ENCODE measurements around the gene MTO1.
"Not testable (repeated sequence)": the region's sequence is repeated elsewhere in the genome, so short reads cannot be mapped to it uniquely, and the experiment has no call there.

MTO1 gene

GRCh38 chr6:73505142-73505541 lies 43.6 kb downstream of the MTO1 start:
- Histone ChIP-seq H2AFZ (ENCODE audit: low read length, unreplicated experiment) (no peak overlapping the region), H3K27ac (ENCODE audit: low read depth, low read length) (no peak overlapping the region), H3K4me3 (ENCODE audit: low read depth, low read length) (no peak overlapping the region), H3K36me3 (ENCODE audit: insufficient read depth, low read length) (peaks cover 12% of the 10 kb centered on the region), H3K27me3 (ENCODE audit: insufficient read depth, low read length) (no peaks in the 10 kb centered on the region), H3K79me2 (ENCODE audit: control insufficient read depth, insufficient read depth, low read length, unreplicated experiment) (no peaks in the 10 kb centered on the region), H3K4me1 (ENCODE audit: control insufficient read depth, insufficient read depth, low read length, unreplicated experiment) (no peaks in the 10 kb centered on the region)

DNA sequence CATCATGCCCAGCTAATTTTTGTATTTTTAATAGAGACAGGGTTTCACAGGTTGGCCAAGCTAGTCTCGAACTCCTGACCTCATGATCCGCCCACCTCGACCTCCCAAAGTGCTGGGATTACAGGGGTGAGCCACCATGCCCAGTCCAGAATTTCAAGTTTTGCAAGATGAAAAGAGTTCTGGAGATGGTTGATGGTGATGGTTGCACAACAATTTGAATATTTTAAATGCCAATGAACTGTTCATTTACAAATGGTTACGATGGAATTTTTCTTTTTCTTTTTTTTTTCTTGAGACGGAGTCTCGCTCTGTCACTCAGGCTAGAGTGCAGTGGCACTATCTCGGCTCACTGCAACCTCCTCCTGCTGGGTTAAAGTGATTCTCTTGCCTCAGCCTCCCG lies 44.2 kb downstream of the MTO1 start:
- not testable (repeated sequence) for H2AFZ ChIP-seq (ENCODE audit: low read length, unreplicated experiment); H3K79me2 ChIP-seq (ENCODE audit: control insufficient read depth, insufficient read depth, low read length, unreplicated experiment); H3K27ac ChIP-seq (ENCODE audit: low read depth, low read length); H3K36me3 ChIP-seq (ENCODE audit: insufficient read depth, low read length); H3K4me1 ChIP-seq (ENCODE audit: control insufficient read depth, insufficient read depth, low read length, unreplicated experiment); H3K27me3 ChIP-seq (ENCODE audit: insufficient read depth, low read length); H3K4me3 ChIP-seq (ENCODE audit: low read depth, low read length)

- H3K79me2 ChIP-seq (ENCODE audit: control insufficient read depth, insufficient read depth, low read length, unreplicated experiment), result no peaks in the 10 kb centered on the region
- no peaks in the 10 kb centered on the region for H3K4me1 ChIP-seq (ENCODE audit: control insufficient read depth, insufficient read depth, low read length, unreplicated experiment)
- H3K27me3 ChIP-seq (ENCODE audit: insufficient read depth, low read length), result no peaks in the 10 kb centered on the region
- no peak overlapping the region for H2AFZ ChIP-seq (ENCODE audit: low read length, unreplicated experiment)
- H3K36me3 ChIP-seq (ENCODE audit: insufficient read depth, low read length), result peaks cover 4% of the 10 kb centered on the region
- H3K27ac ChIP-seq (ENCODE audit: low read depth, low read length), result no peak overlapping the region
- no peak overlapping the region for H3K4me3 ChIP-seq (ENCODE audit: low read depth, low read length)
Measured at GRCh38 chr6:73506246-73506645, 44.7 kb downstream of the MTO1 start.

GRCh38 chr6:73508776-73509175 lies 47.2 kb downstream of the MTO1 start:
- H3K36me3 ChIP-seq (ENCODE audit: insufficient read depth, low read length), result no peaks in the 10 kb centered on the region
- no peaks in the 10 kb centered on the region for H3K79me2 ChIP-seq (ENCODE audit: control insufficient read depth, insufficient read depth, low read length, unreplicated experiment)
- no peak overlapping the region for H2AFZ ChIP-seq (ENCODE audit: low read length, unreplicated experiment)
- H3K27ac ChIP-seq (ENCODE audit: low read depth, low read length), result no peak overlapping the region
- H3K27me3 ChIP-seq (ENCODE audit: insufficient read depth, low read length), result no peaks in the 10 kb centered on the region
- H3K4me1 ChIP-seq (ENCODE audit: control insufficient read depth, insufficient read depth, low read length, unreplicated experiment), result no peaks in the 10 kb centered on the region
- H3K4me3 ChIP-seq (ENCODE audit: low read depth, low read length), result no peak overlapping the region

DNA sequence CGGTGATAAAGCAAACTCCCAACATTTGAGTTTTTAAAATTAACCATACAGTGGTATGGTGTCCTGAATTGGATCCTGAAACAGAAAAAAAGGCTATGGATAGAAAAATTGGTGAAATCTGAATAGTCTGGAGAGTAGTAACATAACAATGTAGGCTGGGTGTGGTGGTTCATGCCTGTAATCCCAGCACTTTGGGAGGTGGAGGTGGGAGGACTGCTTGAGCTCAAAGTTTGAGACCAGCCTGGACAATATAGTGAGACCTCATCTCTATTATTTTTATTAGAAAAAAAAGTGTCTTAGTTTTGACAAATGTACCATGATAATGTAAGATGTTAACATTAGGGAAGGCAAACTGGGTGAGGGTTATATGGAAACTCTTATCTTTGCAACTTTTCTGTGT lies 48.3 kb downstream of the MTO1 start:
- Histone ChIP-seq H2AFZ (ENCODE audit: low read length, unreplicated experiment) (no peak overlapping the region), H3K4me1 (ENCODE audit: control insufficient read depth, insufficient read depth, low read length, unreplicated experiment) (no peaks in the 10 kb centered on the region), H3K27ac (ENCODE audit: low read depth, low read length) (no peak overlapping the region), H3K27me3 (ENCODE audit: insufficient read depth, low read length) (no peaks in the 10 kb centered on the region), H3K79me2 (ENCODE audit: control insufficient read depth, insufficient read depth, low read length, unreplicated experiment) (no peaks in the 10 kb centered on the region), H3K4me3 (ENCODE audit: low read depth, low read length) (no peak overlapping the region), H3K36me3 (ENCODE audit: insufficient read depth, low read length) (peaks cover 2% of the 10 kb centered on the region; the same call in 1 of the 2 replicates)

DNA sequence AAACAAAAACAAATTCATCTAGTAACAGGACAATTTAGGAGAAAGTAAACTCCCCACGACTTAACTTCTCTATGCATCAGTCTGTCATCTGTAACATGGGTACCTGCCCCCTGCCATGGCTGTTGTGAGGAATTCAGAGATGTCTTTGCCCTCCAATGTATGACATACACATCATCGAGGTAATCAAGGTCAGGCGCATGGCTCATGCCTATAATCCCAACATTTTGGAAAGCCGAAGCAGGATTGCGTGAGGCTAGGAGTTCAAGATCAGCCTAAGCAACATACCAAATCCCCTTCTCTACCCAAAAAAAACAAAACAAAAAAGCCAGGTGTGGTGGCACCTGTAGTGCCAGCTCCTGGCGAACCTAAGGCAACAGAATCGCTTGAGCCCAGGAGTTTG lies 50.3 kb downstream of the MTO1 start:
- Histone ChIP-seq H3K27me3 (ENCODE audit: insufficient read depth, low read length) (no peaks in the 10 kb centered on the region), H3K4me1 (ENCODE audit: control insufficient read depth, insufficient read depth, low read length, unreplicated experiment) (peaks cover 11% of the 10 kb centered on the region), H3K27ac (ENCODE audit: low read depth, low read length) (no peak overlapping the region), H3K36me3 (ENCODE audit: insufficient read depth, low read length) (peaks cover 19% of the 10 kb centered on the region), H3K79me2 (ENCODE audit: control insufficient read depth, insufficient read depth, low read length, unreplicated experiment) (peaks cover 6% of the 10 kb centered on the region), H2AFZ (ENCODE audit: low read length, unreplicated experiment) (no peak overlapping the region), H3K4me3 (ENCODE audit: low read depth, low read length) (no peak overlapping the region)

DNA sequence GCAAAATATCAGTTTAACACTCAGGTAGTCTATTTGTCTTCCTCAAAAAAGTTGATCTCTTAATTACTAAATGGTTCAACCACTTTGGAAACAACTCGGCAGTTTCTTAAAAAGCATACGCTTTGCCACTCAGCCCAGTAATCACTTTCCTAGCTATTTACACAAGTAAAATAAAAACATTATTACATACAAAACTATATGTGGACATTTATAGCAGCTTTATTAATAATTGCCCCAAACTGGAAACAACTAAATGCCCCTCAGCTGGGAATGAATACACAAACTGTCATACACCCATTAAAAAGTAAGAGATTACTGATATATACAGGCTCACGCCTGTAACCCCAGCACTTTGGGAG lies 51.9 kb downstream of the MTO1 start:
- 0 out of 2 replicates have a peak overlapping the region, but pooled peaks have one; percentile 2 for H3K27ac ChIP-seq (ENCODE audit: low read depth, low read length)
- H3K4me1 ChIP-seq (ENCODE audit: control insufficient read depth, insufficient read depth, low read length, unreplicated experiment), result peaks cover 16% of the 10 kb centered on the region
- H3K79me2 ChIP-seq (ENCODE audit: control insufficient read depth, insufficient read depth, low read length, unreplicated experiment), result peaks cover 21% of the 10 kb centered on the region
- peaks cover 31% of the 10 kb centered on the region for H3K36me3 ChIP-seq (ENCODE audit: insufficient read depth, low read length)
- H3K4me3 ChIP-seq (ENCODE audit: low read depth, low read length), result no peak overlapping the region
- no peak overlapping the region for H2AFZ ChIP-seq (ENCODE audit: low read length, unreplicated experiment)
- H3K27me3 ChIP-seq (ENCODE audit: insufficient read depth, low read length), result no peaks in the 10 kb centered on the region

DNA sequence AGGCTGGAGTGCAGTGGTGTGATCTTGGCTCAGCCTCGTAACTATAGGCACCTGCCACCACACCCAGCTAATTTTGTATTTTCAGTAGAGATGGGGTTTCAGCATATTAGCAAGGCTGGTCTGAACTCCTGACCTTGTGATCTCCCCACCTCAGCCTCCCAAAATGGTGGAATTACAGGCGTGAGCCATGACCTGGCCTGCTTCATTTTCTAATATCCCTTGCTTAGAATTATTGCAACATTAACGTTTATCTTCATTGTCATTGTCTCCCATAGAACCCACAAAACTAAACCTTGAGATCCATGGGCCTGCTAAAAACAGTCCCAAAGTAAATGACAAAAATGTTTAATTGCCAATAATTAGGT lies 53.2 kb downstream of the MTO1 start:
- H3K4me1 ChIP-seq (ENCODE audit: control insufficient read depth, insufficient read depth, low read length, unreplicated experiment), result peaks cover 16% of the 10 kb centered on the region
- H3K27ac ChIP-seq (ENCODE audit: low read depth, low read length), result peak overlapping the region; percentile 73
- no peaks in the 10 kb centered on the region for H3K27me3 ChIP-seq (ENCODE audit: insufficient read depth, low read length)
- H2AFZ ChIP-seq (ENCODE audit: low read length, unreplicated experiment), result no peak overlapping the region
- H3K4me3 ChIP-seq (ENCODE audit: low read depth, low read length), result 0 out of 2 replicates have a peak overlapping the region, but pooled peaks have one; percentile 73
- peaks cover 33% of the 10 kb centered on the region for H3K79me2 ChIP-seq (ENCODE audit: control insufficient read depth, insufficient read depth, low read length, unreplicated experiment)
- H3K36me3 ChIP-seq (ENCODE audit: insufficient read depth, low read length), result peaks cover 44% of the 10 kb centered on the region

DNA sequence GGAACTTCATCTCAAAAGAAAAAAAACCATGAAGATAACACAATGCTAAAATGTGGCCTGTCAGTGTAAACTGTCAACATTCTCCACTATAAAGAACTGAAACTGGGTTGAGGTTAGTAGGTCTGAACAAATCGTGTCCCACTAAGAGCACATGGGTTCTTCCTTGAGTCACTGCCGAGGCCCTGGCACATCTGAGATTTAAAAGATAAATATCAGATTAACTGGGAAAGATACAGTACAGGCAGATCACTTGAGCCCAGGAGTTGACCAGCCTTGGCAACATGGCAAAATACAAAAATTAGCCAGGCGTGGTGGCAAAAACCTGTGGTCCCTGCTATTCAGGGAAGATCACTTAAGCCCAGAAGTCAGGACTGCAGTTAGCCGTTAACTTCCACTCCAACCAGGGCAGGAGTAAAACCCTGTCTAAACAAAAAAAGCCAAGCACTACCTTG lies 53.7 kb downstream of the MTO1 start:
- Histone ChIP-seq H2AFZ (ENCODE audit: low read length, unreplicated experiment) (no peak overlapping the region), H3K27ac (ENCODE audit: low read depth, low read length) (peak overlapping the region; percentile 73), H3K36me3 (ENCODE audit: insufficient read depth, low read length) (peaks cover 49% of the 10 kb centered on the region), H3K4me1 (ENCODE audit: control insufficient read depth, insufficient read depth, low read length, unreplicated experiment) (peaks cover 16% of the 10 kb centered on the region), H3K27me3 (ENCODE audit: insufficient read depth, low read length) (no peaks in the 10 kb centered on the region), H3K4me3 (ENCODE audit: low read depth, low read length) (peak overlapping the region; percentile 73; the same call in 1 of the 2 replicates), H3K79me2 (ENCODE audit: control insufficient read depth, insufficient read depth, low read length, unreplicated experiment) (peaks cover 38% of the 10 kb centered on the region)

- peak overlapping the region; percentile 73 for H3K4me3 ChIP-seq (ENCODE audit: low read depth, low read length)
- H3K36me3 ChIP-seq (ENCODE audit: insufficient read depth, low read length), result peaks cover 54% of the 10 kb centered on the region
- H3K27ac ChIP-seq (ENCODE audit: low read depth, low read length), result peak overlapping the region; percentile 73
- H2AFZ ChIP-seq (ENCODE audit: low read length, unreplicated experiment), result no peak overlapping the region
- H3K4me1 ChIP-seq (ENCODE audit: control insufficient read depth, insufficient read depth, low read length, unreplicated experiment), result peaks cover 16% of the 10 kb centered on the region
- peaks cover 44% of the 10 kb centered on the region for H3K79me2 ChIP-seq (ENCODE audit: control insufficient read depth, insufficient read depth, low read length, unreplicated experiment)
- H3K27me3 ChIP-seq (ENCODE audit: insufficient read depth, low read length), result no peaks in the 10 kb centered on the region
Measured at GRCh38 chr6:73516514-73517489, 55.3 kb downstream of the MTO1 start.
